Measurements from ENCODE around the gene OR1D2. TPM values are rescaled to one million over a fixed set of nuclear protein-coding genes. Genes with fewer than 3 reads are reported as not detected.
"Not testable (repeated sequence)": the region's sequence is repeated elsewhere in the genome, so short reads cannot be mapped to it uniquely, and the experiment has no call there.

OR1D2 gene
- total and polyA plus RNA-seq, 2 of the 13 experiments (the other 11 are each of a cell fraction or from before 2014, with no cell fraction given) = not detected

DNA sequence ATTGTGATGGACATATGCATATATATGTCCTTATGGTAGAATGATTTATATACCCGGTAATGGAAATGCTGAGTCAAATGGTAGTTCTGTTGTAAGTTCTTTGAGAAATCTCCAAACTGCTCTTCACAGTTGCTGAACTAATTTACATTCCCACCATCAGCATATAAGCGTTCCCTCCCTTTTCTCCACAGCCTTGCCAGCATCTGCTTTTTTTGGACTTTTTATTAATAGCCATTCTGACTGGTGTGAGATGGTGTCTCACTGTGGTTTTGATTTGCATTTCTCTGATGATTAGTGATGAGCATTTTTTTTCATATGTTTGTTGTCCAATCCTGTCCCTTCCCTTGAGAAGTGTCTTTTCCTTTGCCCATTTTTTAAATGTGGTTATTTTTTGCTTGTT lies 49.4 kb downstream of the OR1D2 start:
- intact Hi-C loops (cut with micrococcal nuclease; ENCODE audit: unreplicated experiment); FAIRE-seq; ATAC-seq; H3K4me1 ChIP-seq (ENCODE audit: insufficient read depth, low read length); H4K20me1 ChIP-seq (ENCODE audit: insufficient read depth, low read length); H3K27ac ChIP-seq (ENCODE audit: extremely low read length, insufficient read depth, low read length); DNase-seq (ENCODE audit: low spot score); BruUV-seq (replicated peaks); CTCF ChIA-PET (ENCODE audit: low intra/inter-chr PET ratio, low total read pairs); POLR2A ChIA-PET; H3K9ac ChIP-seq (ENCODE audit: insufficient read depth, low read depth, low read length); H2AFZ ChIP-seq (ENCODE audit: low read length); H3K4me2 ChIP-seq (ENCODE audit: low read depth, low read length); H3K27me3 ChIP-seq (ENCODE audit: control insufficient read depth in 1 of 2, insufficient read depth in 2 of 2, low read length in 2 of 2); H3K36me3 ChIP-seq (replicated peaks in 1 of 2; ENCODE audit: control insufficient read depth in 1 of 2, insufficient read depth in 2 of 2, low read length in 2 of 2); H3K4me3 ChIP-seq (replicated peaks in 1 of 3; ENCODE audit: insufficient read depth in 1 of 3, low read depth in 2 of 3, low read length in 3 of 3); H3K9me3 ChIP-seq (ENCODE audit: low read length); in situ Hi-C loops (cut with HindIII; ENCODE audit: extremely low pct_ligation_motif_present, low pct_unique_long_range_greater_than_20kb); H3K79me2 ChIP-seq (ENCODE audit: insufficient read depth, low read length): not testable (repeated sequence)
- 0% methylated on average over 1 of the region's 2 CpGs for WGBS (ENCODE audit: low lambda C conversion rate)

DNA sequence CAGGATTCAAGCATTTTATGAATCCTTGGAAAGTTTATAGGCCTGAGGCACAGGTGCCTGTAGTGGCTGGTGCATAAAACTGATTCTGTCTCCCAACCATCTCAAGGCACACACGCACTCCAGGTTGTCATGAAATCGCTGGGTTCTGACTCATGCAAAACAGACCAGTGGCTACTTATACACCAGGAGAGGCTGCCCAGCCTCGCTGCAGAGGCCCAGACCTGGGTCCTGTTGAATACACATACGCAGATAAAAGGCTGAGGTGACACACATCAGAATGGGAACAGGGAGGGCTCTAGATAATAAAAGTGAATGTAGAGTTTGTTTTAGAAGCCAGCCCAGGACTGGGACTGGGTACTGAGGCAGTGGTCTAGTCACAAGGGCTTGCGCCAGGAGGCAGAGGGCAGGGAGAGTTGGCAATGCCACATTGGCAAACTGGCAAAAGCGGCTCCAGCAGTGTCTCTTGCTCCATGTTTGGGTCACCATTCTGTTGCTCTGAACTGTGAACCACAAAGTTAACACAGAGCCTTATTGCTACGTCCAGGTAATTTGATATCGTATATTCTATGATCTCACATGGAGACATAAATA lies 54.4 kb downstream of the OR1D2 start:
- Histone ChIP-seq H2AFZ (ENCODE audit: low read length) (no peak overlapping the region), H3K9me3 (ENCODE audit: low read length) (no peaks in the 10 kb centered on the region), H4K20me1 (ENCODE audit: insufficient read depth, low read length) (no peaks in the 10 kb centered on the region), H3K4me2 (ENCODE audit: low read depth, low read length) (peak overlapping the region; percentile 83), H3K27ac (ENCODE audit: extremely low read length, insufficient read depth, low read length) (no peak overlapping the region), H3K36me3 (replicated peaks in 1 of 2; ENCODE audit: control insufficient read depth in 1 of 2, insufficient read depth in 2 of 2, low read length in 2 of 2) (no peaks in the 10 kb centered on the region), H3K27me3 (ENCODE audit: control insufficient read depth in 1 of 2, insufficient read depth in 2 of 2, low read length in 2 of 2) (no peaks in the 10 kb centered on the region), H3K79me2 (ENCODE audit: insufficient read depth, low read length) (no peaks in the 10 kb centered on the region), H3K9ac (ENCODE audit: insufficient read depth, low read depth, low read length) (no peak overlapping the region), H3K4me3 (replicated peaks in 1 of 3; ENCODE audit: insufficient read depth in 1 of 3, low read depth in 2 of 3, low read length in 3 of 3) (no peak overlapping the region), H3K4me1 (ENCODE audit: insufficient read depth, low read length) (0 out of 2 replicates have a peak, but pooled peaks cover 12% of the 10 kb centered on the region)
- BruUV-seq (replicated peaks) = no TSS peak
- CTCF ChIA-PET (ENCODE audit: low intra/inter-chr PET ratio, low total read pairs) = no interaction called here
- 85% methylated on average over 7 of the region's 8 CpGs for WGBS (ENCODE audit: low lambda C conversion rate)
- POLR2A ChIA-PET = interaction anchor here (1.0 to 1.5 kb wide), 2 partner anchors 586 to 597 kb away, joined by 3 to 6 read pairs; partner anchors contain the start of genes CTNS and SHPK
- FAIRE-seq (no peak), DNase-seq (ENCODE audit: low spot score) (no peak), ATAC-seq (no peak)
- in situ Hi-C loops (cut with HindIII; ENCODE audit: extremely low pct_ligation_motif_present, low pct_unique_long_range_greater_than_20kb) (loop anchor here (10.0 kb wide), 1 partner anchor 615 kb away; the partner anchor contains the start of genes EMC6 and TAX1BP3), intact Hi-C loops (cut with micrococcal nuclease; ENCODE audit: unreplicated experiment) (no loop called here)
- TF ChIP-seq HNRNPL (IDR thresholded peaks at IDR 0.05; ENCODE audit: low read depth, low read length) (no peak), ZNF724P (CRISPR knock-in tag; IDR thresholded peaks at IDR 0.05; ENCODE audit: borderline replicate concordance) (no peak), ETV5 (CRISPR knock-in tag; IDR thresholded peaks at IDR 0.05; ENCODE audit: borderline replicate concordance) (no peak), ATF7 (IDR thresholded peaks at IDR 0.05) (no peak), ATF7 (CRISPR knock-in tag; IDR thresholded peaks at IDR 0.05) (no peak), SOX6 (IDR thresholded peaks at IDR 0.05) (no peak), SOX6 (CRISPR knock-in tag; IDR thresholded peaks at IDR 0.05) (no peak), ZSCAN31 (CRISPR knock-in tag; IDR thresholded peaks at IDR 0.05; ENCODE audit: low read depth) (no peak), CEBPG (CRISPR knock-in tag; IDR thresholded peaks at IDR 0.05) (no peak), SMC3 (IDR thresholded peaks at IDR 0.05; ENCODE audit: low read length) (no peak), ZNF598 (CRISPR knock-in tag; IDR thresholded peaks at IDR 0.05; ENCODE audit: borderline replicate concordance) (no peak), HMG20B (CRISPR knock-in tag; conservative IDR thresholded peaks at IDR 0.05) (no peak)
- TF ChIP-seq, protein P1, sequence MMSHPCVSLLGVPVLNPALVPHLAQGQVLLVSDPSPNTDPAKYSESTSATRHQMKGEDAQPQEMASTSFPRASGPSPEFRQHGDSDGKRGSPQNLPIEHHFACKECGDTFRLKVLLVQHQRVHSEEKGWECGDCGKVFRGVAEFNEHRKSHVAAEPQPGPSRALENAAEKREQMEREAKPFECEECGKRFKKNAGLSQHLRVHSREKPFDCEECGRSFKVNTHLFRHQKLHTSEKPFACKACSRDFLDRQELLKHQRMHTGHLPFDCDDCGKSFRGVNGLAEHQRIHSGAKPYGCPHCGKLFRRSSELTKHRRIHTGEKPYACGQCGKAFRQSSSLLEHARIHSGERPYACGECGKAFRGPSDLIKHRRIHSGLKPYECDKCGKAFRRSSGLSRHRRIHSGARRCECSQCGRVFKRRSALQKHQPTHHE (CRISPR knock-in tag; IDR thresholded peaks at IDR 0.05; ENCODE audit: borderline replicate concordance) = no peak
- TF ChIP-seq, protein P2, sequence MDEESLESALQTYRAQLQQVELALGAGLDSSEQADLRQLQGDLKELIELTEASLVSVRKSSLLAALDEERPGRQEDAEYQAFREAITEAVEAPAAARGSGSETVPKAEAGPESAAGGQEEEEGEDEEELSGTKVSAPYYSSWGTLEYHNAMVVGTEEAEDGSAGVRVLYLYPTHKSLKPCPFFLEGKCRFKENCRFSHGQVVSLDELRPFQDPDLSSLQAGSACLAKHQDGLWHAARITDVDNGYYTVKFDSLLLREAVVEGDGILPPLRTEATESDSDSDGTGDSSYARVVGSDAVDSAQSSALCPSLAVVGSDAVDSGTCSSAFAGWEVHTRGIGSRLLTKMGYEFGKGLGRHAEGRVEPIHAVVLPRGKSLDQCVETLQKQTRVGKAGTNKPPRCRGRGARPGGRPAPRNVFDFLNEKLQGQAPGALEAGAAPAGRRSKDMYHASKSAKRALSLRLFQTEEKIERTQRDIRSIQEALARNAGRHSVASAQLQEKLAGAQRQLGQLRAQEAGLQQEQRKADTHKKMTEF (CRISPR knock-in tag; IDR thresholded peaks at IDR 0.05) = no peak
